NT2/D1 (cell line): ENCODE data around the gene PRDX6.
"Not testable (repeated sequence)": the region's sequence is repeated elsewhere in the genome, so short reads cannot be mapped to it uniquely, and the experiment has no call there.

Experiments
- DNase-seq: peaks from one replicate; pipeline ENCODE4 v3.0.0-alpha.2; 2011; ENCODE audit warnings: low read depth, low spot score
- H3K27me3 ChIP-seq: 2 replicates; pipeline ENCODE4 v1.6.0; 2011; ENCODE audit warnings: mild to moderate bottlenecking; ENCODE audit not compliant: insufficient read length, insufficient read depth
- H3K36me3 ChIP-seq: 2 replicates; pipeline ENCODE4 v1.6.1; 2011; ENCODE audit warnings: mild to moderate bottlenecking, low read length, mixed read lengths; ENCODE audit not compliant: insufficient read depth, insufficient read length
- H3K4me1 ChIP-seq: 2 replicates; pipeline ENCODE4 v1.5.1; 2011; ENCODE audit not compliant: insufficient read depth, insufficient read length
- H3K4me3 ChIP-seq: 2 replicates; pipeline ENCODE4 v1.5.1; 2011; ENCODE audit warnings: low read depth; ENCODE audit not compliant: insufficient read length
- H3K9ac ChIP-seq: 2 replicates; pipeline ENCODE4 v1.6.0; 2011; ENCODE audit warnings: low read depth; ENCODE audit not compliant: insufficient read length
- H3K9me3 ChIP-seq: 2 replicates; pipeline ENCODE4 v1.5.1; 2011; ENCODE audit warnings: mild to moderate bottlenecking, low read length; ENCODE audit not compliant: insufficient read depth
- SUZ12 ChIP-seq: IDR thresholded peaks from 2 replicates; pipeline ENCODE4 v1.6.1; 2011; ENCODE audit not compliant: insufficient read length, insufficient read depth; ENCODE audit errors: extremely low read depth
- YY1 ChIP-seq: IDR thresholded peaks from 2 replicates; pipeline ENCODE4 v1.6.1; 2011; ENCODE audit not compliant: insufficient read length, insufficient read depth
- ZNF274 ChIP-seq: IDR thresholded peaks from 2 replicates; pipeline ENCODE4 v1.6.1; 2011; ENCODE audit warnings: mild to moderate bottlenecking, low read depth, low read length

The PRDX6 gene

DNA sequence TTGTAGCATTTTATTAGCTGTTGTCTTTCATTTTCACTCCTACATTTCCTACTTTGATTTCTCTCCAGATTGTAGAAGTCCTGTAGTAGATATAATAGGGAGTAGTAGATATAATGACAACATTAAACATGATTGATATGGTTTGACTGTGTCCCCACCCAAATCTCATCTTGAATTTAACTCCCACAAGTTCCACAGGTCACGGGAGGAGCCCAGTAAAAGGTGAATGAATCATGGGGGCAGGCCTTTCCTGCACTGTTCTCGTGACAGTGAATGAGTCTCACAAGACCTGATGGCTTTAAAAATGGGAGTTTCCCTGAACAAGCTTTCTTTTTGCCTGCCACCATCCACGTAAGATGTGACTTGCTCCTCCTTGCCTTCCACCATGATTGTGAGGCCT is 7.5 kb upstream of the PRDX6 start:
- no peak overlapping the region for H3K4me3 ChIP-seq
- no peaks in the 10 kb centered on the region for H3K4me1 ChIP-seq
- no peak for DNase-seq
- TF ChIP-seq SUZ12 (no peak), ZNF274 (no peak), YY1 (no peak)
- H3K27me3 ChIP-seq: no peaks in the 10 kb centered on the region
- peaks cover 7% of the 10 kb centered on the region for H3K36me3 ChIP-seq
- H3K9me3 ChIP-seq: peaks cover 63% of the 10 kb centered on the region
- H3K9ac ChIP-seq: no peak overlapping the region

DNA sequence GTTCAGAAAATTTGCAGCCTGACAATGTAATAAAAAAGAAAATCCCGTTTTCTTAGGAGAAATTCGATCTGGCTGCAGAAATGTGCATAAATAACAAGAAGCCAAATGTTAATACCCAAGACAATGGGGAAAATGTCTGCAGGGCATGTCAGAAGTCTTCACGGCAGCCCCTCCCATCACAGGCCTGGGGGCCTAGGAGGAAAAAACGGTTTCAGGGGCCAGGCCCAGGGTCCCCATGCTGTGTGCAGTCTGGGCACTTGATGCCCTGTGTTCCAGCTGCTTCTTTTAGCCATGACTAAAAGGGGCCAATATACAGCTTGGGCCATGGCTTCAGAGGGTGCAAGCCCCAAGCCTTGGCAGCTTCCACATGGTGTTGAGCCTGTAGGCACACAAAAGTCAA is 6.5 kb upstream of the PRDX6 start:
- Histone ChIP-seq H3K9ac (no peak overlapping the region), H3K36me3 (peaks cover 7% of the 10 kb centered on the region), H3K9me3 (peaks cover 63% of the 10 kb centered on the region)

DNA sequence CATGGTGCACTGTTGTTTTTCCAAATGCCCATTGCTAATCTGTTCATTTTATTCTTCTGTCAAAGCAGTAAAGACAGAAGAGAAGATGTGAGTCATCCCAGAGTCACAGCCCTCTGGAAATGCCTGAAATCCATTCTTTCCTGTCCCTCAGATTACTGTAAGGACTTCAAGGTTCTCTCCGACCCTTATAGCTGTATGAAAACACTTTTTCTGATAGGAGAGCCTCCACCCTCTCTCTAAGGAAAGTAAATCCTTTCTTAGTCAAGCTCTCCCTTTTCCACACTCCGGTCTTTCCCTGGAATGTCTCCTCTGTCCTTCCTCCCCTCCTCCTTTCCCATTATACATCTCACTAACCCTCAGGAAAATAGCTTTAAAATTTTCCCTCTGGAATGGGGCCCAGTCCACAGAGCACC is 3.5 kb upstream of the PRDX6 start:
- Histone ChIP-seq H3K27me3 (no peaks in the 10 kb centered on the region), H3K4me3 (no peak overlapping the region), H3K36me3 (peaks cover 12% of the 10 kb centered on the region), H3K4me1 (peaks cover 2% of the 10 kb centered on the region), H3K9me3 (peaks cover 43% of the 10 kb centered on the region), H3K9ac (no peak overlapping the region)
- no peak for DNase-seq
- TF ChIP-seq YY1: no peak
- no peak for TF ChIP-seq ZNF274
- TF ChIP-seq SUZ12: no peak

More for the DNA sequence above, 6.5 kb upstream of the PRDX6 start:
- no peaks in the 10 kb centered on the region for H3K4me1 ChIP-seq
- no peaks in the 10 kb centered on the region for H3K27me3 ChIP-seq
- TF ChIP-seq YY1 (no peak), SUZ12 (no peak), ZNF274 (no peak)
- no peak for DNase-seq
- no peak overlapping the region for H3K4me3 ChIP-seq

DNA sequence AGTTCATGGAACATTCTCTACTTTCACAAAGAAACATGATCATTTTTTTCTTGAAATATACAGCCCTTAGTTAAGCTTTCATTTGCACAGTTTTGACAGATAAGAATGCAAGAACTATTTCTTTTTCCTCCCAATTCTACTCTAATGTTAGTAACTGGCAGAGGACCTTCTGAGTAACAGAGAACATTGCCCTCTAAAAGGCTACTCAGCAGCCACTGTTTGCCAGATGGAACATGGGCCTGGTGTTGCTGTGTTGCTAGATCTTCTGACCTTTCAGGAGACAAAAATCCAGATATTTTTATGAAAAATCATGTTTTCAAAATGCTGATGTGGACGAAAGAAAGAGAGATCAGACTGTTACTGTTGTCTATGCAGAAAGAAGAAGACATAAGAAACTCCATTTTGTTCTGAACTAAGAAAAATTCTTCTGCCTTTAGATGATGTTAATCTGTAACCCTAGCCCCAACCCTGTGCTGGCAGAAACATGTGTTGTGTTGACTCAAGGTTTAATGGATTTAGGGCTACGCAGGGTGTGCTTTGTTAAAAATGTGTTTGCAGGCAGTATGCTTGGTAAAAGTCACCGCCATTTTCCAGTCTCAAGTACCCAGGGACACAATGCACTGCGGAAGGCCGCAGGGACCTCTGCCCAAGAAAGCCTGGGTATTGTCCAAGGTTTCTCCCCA is 2.9 kb upstream of the PRDX6 start:
- H3K36me3 ChIP-seq: peaks cover 17% of the 10 kb centered on the region
- H3K27me3 ChIP-seq: no peaks in the 10 kb centered on the region
- H3K4me3 ChIP-seq: no peak overlapping the region
- H3K9ac ChIP-seq: no peak overlapping the region
- DNase-seq: no peak
- peaks cover 37% of the 10 kb centered on the region for H3K9me3 ChIP-seq
- TF ChIP-seq SUZ12 (no peak), YY1 (no peak), ZNF274 (no peak)
- peaks cover 2% of the 10 kb centered on the region for H3K4me1 ChIP-seq

DNA sequence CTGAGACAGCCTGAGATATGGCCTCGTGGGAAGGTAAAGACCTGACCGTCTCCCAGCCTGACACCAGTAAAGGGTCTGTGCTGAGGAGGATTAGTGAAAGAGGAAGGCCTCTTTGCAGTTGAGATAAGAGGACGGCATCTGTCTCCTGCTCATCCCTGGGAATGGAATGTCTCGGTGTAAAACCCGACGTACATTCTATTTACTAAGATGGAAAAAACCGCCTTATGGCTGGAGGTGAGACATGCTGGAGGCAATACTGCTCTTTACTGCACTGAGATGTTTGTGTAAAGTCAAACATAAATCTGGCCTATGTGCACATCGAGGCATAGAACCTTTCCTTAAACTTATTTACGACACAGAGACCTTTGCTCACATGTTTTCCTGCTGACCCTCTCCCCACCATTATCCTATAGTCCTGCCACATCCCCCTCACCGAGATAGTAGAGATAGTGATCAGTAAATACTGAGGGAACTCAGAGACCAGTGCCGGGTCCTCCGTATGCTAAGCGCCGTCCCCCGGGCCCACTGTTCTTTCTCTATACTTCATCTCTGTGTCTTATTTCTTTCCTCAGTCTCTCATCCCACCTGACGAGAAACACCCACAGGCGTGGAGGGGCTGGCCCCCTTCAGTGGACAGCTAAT is 2.2 kb upstream of the PRDX6 start:
- DNase-seq, H3K9ac ChIP-seq, H3K4me1 ChIP-seq, H3K27me3 ChIP-seq, H3K4me3 ChIP-seq: not testable (repeated sequence)
- H3K36me3 ChIP-seq: peaks cover 22% of the 10 kb centered on the region
- H3K9me3 ChIP-seq: peaks cover 30% of the 10 kb centered on the region

DNA sequence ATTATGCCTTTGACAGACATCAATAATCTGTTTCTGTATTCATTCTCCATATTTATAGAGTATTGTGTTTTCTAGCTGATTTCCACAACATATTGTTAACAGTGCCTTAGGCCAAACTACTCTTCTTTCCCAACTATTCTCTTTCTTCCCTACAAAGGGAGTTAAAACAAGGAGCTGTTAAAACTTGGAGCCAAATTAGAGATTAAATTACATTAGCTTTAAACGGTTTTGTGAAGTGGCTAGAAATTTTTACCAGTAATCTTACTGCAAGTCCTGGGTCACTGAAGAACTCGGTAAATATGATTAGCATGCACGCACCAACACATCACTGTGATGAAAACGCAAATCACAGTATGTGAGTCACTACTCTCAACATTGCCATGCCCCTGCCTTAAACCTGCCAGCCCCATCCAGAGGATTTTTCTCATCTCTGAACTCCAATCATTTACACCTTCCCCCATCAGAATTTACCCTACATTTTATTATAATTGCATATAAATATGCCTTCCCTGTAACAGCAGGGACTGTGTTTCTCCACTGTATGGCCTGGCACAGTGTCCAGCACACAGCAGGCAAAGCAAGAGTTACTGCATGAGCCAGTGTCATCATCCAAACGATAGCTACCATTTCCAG is 1.5 kb upstream of the PRDX6 start:
- H3K27me3 ChIP-seq: no peaks in the 10 kb centered on the region
- peak overlapping the region; percentile 92 for H3K9ac ChIP-seq
- no peak for TF ChIP-seq ZNF274
- no peak for TF ChIP-seq YY1
- TF ChIP-seq SUZ12: no peak
- peaks cover 2% of the 10 kb centered on the region for H3K4me1 ChIP-seq
- peak overlapping the region; percentile 87 for H3K4me3 ChIP-seq
- peaks cover 23% of the 10 kb centered on the region for H3K9me3 ChIP-seq
- peaks cover 29% of the 10 kb centered on the region for H3K36me3 ChIP-seq
- DNase-seq: no peak

DNA sequence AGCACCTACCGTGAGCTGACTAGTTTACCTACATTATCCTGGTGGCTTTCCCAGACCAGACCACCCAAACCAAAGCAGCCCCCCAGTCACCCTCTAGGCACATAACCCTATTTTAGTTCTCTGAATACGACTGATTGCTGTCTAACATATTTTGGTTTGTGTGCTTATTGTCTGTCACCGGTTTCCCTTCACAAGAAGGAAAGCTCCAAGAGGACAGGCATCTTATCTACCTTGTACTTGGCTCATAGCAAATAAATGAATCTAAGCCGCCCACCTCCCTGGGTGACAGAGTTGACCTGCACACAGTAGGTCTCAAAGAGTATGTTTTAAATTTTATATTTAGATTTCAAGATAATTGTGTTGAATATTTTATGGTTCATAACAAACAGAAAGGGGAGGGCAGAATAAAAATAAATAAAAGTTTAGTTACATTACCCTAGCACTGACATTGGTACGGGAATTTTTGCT is 904 bp upstream of the PRDX6 start:
- peaks cover 2% of the 10 kb centered on the region for H3K4me1 ChIP-seq
- H3K4me3 ChIP-seq: peak overlapping the region; percentile 87
- H3K9me3 ChIP-seq: peaks cover 17% of the 10 kb centered on the region
- peaks cover 35% of the 10 kb centered on the region for H3K36me3 ChIP-seq
- no peaks in the 10 kb centered on the region for H3K27me3 ChIP-seq
- TF ChIP-seq ZNF274: no peak
- no peak for TF ChIP-seq SUZ12
- no peak for TF ChIP-seq YY1
- DNase-seq: no peak
- peak overlapping the region; percentile 92 for H3K9ac ChIP-seq
